Neuronal stem cell (in vitro differentiated cells): Measurements from ENCODE around the gene PIK3C2G.
A peak's percentile ranks its signal among the peaks of the same experiment; 100 is the strongest.

Source experiments
- DNase-seq: peaks from one replicate; pipeline ENCODE4 v3.0.0-alpha.2; 2013; ENCODE audit warnings: low spot score
- H2AFZ ChIP-seq: one replicate; pipeline ENCODE4 v1.6.1; 2013; ENCODE audit warnings: mild to moderate bottlenecking, low read length, inconsistent platforms
- H2AK5ac ChIP-seq: 2 replicates; pipeline ENCODE4 v1.6.1; 2013; ENCODE audit warnings: low read depth, mild to moderate bottlenecking, inconsistent platforms, low read length, moderate library complexity, mixed read lengths
- H2BK120ac ChIP-seq: 2 replicates; pipeline ENCODE4 v1.6.1; 2013; ENCODE audit warnings: low read depth, mild to moderate bottlenecking, inconsistent platforms, low read length, moderate library complexity, mixed read lengths
- H2BK12ac ChIP-seq: one replicate; pipeline ENCODE4 v1.6.1; 2013; ENCODE audit warnings: low read length, inconsistent platforms
- H2BK15ac ChIP-seq: 2 replicates; pipeline ENCODE4 v1.6.1; 2013; ENCODE audit warnings: mild to moderate bottlenecking, low read length, inconsistent platforms, mixed read lengths
- H2BK5ac ChIP-seq: one replicate; pipeline ENCODE4 v1.6.1; 2013; ENCODE audit warnings: inconsistent platforms, mild to moderate bottlenecking, low read length, moderate library complexity
- H3K14ac ChIP-seq: one replicate; pipeline ENCODE4 v1.6.1; 2013; ENCODE audit warnings: low read length, inconsistent platforms
- H3K18ac ChIP-seq: 2 replicates; pipeline ENCODE4 v1.6.1; 2013; ENCODE audit warnings: low read length, inconsistent platforms
- H3K23ac ChIP-seq: 2 replicates; pipeline ENCODE4 v1.6.1; 2013; ENCODE audit warnings: low read depth, mild to moderate bottlenecking, mixed read lengths, low read length, inconsistent platforms; ENCODE audit not compliant: poor library complexity
- H3K27ac ChIP-seq: replicated peaks from 3 replicates; pipeline ENCODE4 v1.5.1; 2013; ENCODE audit warnings: low read length, inconsistent platforms
- H3K27me3 ChIP-seq, 3 experiments: 2 replicates each; pipeline ENCODE4 v1.6.1; 2013; ENCODE audit warnings: low read length in 3 of 3, mild to moderate bottlenecking in 2 of 3, inconsistent platforms in 1 of 3, low read depth in 1 of 3, mixed read lengths in 1 of 3, moderate library complexity in 1 of 3; ENCODE audit not compliant: control insufficient read depth in 3 of 3, insufficient read depth in 3 of 3
- H3K36me3 ChIP-seq, 2 donors: replicated peaks in 1 of 2; 2 replicates each; pipeline ENCODE4 v1.6.1; 2013; ENCODE audit warnings: low read length in 2 of 2; ENCODE audit not compliant: control insufficient read depth in 2 of 2, insufficient read depth in 2 of 2
- H3K4ac ChIP-seq: 2 replicates; pipeline ENCODE4 v1.6.1; 2013; ENCODE audit warnings: inconsistent platforms, mild to moderate bottlenecking, low read length, moderate library complexity
- H3K4me1 ChIP-seq, 2 donors: 1 replicate in 1 of 2; 2 replicates in 1 of 2; pipeline ENCODE4 v1.6.1; 2013; ENCODE audit warnings: low read length in 2 of 2, low read depth in 1 of 2; ENCODE audit not compliant: control insufficient read depth in 2 of 2, insufficient read depth in 1 of 2
- H3K4me2 ChIP-seq: one replicate; pipeline ENCODE4 v1.6.1; 2013; ENCODE audit warnings: mild to moderate bottlenecking, low read length, inconsistent platforms; ENCODE audit not compliant: insufficient read depth, poor library complexity, severe bottlenecking
- H3K4me3 ChIP-seq, 2 donors: 2 replicates each; pipeline ENCODE4 v1.5.1; 2013; ENCODE audit warnings: low read length in 2 of 2, mild to moderate bottlenecking in 2 of 2, inconsistent platforms in 1 of 2, moderate library complexity in 1 of 2
- H3K79me1 ChIP-seq: one replicate; pipeline ENCODE4 v1.6.1; 2013; ENCODE audit warnings: low read depth, mild to moderate bottlenecking, inconsistent platforms, low read length, moderate library complexity
- H3K9ac ChIP-seq: one replicate; pipeline ENCODE4 v1.6.1; 2013; ENCODE audit warnings: mild to moderate bottlenecking, low read depth, low read length, inconsistent platforms; ENCODE audit not compliant: poor library complexity
- H3K9me3 ChIP-seq, 2 donors: replicated peaks in 1 of 2; 2 replicates each; pipeline versions ENCODE3 to v1.6.1; 2013; ENCODE audit warnings: low read length in 2 of 2, mild to moderate bottlenecking in 2 of 2, inconsistent platforms in 1 of 2, low read depth in 1 of 2, mixed read lengths in 1 of 2, moderate library complexity in 1 of 2; ENCODE audit not compliant: control insufficient read depth in 2 of 2, insufficient read depth in 1 of 2
- H4K8ac ChIP-seq: one replicate; pipeline ENCODE4 v1.6.1; 2013; ENCODE audit warnings: low read depth, mild to moderate bottlenecking, inconsistent platforms, low read length, moderate library complexity
- H4K91ac ChIP-seq: one replicate; pipeline ENCODE4 v1.6.1; 2013; ENCODE audit warnings: low read length, low read depth, mild to moderate bottlenecking, inconsistent platforms; ENCODE audit not compliant: poor library complexity
- WGBS, 2 donors: extraction: QIAGEN DNeasy Blood & Tissue Kit; methylation state at CpG; one replicate each; pipeline ENCODE4 v1.1.7; 2013; ENCODE audit warnings: missing lambda C conversion rate in 2 of 2, mixed read lengths in 1 of 2; ENCODE audit not compliant: insufficient read length in 2 of 2, insufficient replicate concordance in 1 of 2; ENCODE audit errors: extremely low coverage in 2 of 2; 5-methylcytosine and 5-hydroxymethylcytosine counted together

PIK3C2G gene

DNA sequence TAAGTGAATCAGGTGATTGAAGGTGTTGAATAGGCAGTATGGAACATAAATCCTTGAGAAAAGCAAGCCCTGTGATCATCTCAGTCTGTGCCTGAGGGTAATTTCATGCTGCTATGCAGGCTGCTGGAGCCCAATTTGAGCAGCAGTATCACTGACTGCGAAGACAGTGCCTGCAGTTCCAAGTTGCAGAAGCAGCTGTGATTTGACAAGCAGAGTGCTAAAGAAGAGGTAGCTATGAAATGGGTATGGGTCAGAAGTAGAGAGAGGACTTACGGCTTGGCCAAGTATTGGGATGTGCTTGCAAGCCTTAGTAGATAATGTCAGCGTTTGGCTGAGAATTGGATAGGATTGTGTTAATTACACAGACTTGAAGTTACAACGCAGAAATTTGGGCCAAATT, 22.5 kb downstream of the PIK3C2G start:
- no peak overlapping the region for H2BK12ac ChIP-seq
- no peaks in the 10 kb centered on the region for H3K36me3 ChIP-seq
- no peak overlapping the region for H3K4ac ChIP-seq
- peak overlapping the region; percentile 36 for H2AFZ ChIP-seq
- H3K79me1 ChIP-seq, result no peaks in the 10 kb centered on the region
- no peaks in the 10 kb centered on the region for H3K4me1 ChIP-seq
- H3K27ac ChIP-seq, result no peak overlapping the region
- H3K18ac ChIP-seq, result no peak overlapping the region
- no peak overlapping the region for H3K4me2 ChIP-seq
- DNase-seq, result no peak
- no peak overlapping the region for H2BK15ac ChIP-seq
- no peak overlapping the region for H4K8ac ChIP-seq
- H3K9me3 ChIP-seq, result no peaks in the 10 kb centered on the region
- H3K23ac ChIP-seq, result no peak overlapping the region
- no peak overlapping the region for H2BK120ac ChIP-seq
- no peak overlapping the region for H2AK5ac ChIP-seq
- H4K91ac ChIP-seq, result no peak overlapping the region
- no peak overlapping the region for H3K14ac ChIP-seq
- WGBS, 2 donors, result no CpG with 5 or more reads among the region's 4 CpGs
- no peak overlapping the region for H2BK5ac ChIP-seq
- no peaks in the 10 kb centered on the region for H3K27me3 ChIP-seq
- no peak overlapping the region for H3K9ac ChIP-seq
- H3K4me3 ChIP-seq, result no peak overlapping the region

DNA sequence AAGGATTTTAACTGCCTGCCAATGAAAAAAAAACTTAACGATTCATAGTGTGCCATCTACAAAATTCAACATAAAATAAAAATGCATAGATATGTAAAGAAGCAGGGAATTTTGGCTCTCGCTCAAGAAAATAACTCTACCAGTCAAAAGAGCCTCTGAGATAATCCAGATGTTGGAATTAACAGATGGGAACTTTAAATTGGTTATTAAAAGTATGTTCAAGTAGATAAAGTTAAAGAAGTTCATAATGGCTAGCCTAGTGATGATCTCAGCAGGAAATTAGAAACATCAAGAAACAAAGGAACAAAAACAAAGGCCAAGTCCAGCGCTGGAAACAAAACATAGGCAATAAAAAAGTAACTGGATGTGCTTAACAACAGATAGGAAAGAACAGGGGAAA, 23.1 kb downstream of the PIK3C2G start:
- Histone ChIP-seq H3K9me3 (no peaks in the 10 kb centered on the region), H2BK12ac (no peak overlapping the region), H3K23ac (no peak overlapping the region), H3K27ac (no peak overlapping the region), H3K27me3 (no peaks in the 10 kb centered on the region), H3K4me3 (no peak overlapping the region), H3K36me3 (no peaks in the 10 kb centered on the region), H3K4me1 (no peaks in the 10 kb centered on the region), H3K9ac (no peak overlapping the region), H3K4me2 (no peak overlapping the region), H2BK15ac (no peak overlapping the region), H3K14ac (no peak overlapping the region), H3K79me1 (no peaks in the 10 kb centered on the region), H3K4ac (no peak overlapping the region), H3K18ac (no peak overlapping the region), H4K8ac (no peak overlapping the region), H2BK5ac (no peak overlapping the region), H2AK5ac (no peak overlapping the region), H2AFZ (peak overlapping the region; percentile 36), H4K91ac (no peak overlapping the region), H2BK120ac (no peak overlapping the region)
- WGBS, 2 donors, result no CpG with 5 or more reads among the region's 3 CpGs
- DNase-seq, result no peak

DNA sequence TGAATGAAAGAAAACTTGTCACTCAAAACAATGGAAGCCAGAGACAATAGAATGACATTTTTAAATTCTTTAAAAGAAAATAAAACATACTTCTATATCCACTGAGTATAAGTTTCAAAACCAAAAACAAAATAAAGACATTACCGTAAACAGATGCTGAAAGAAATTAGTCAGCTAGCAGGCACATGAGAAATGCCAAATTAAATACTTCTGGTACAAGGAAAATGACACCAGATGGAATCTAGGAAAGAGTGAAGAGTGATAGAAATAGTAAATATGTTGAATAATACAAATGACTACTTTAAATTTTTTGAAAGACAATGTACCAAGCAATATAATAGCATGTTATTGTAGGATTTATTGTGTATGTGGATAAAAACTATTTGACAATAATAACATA, 23.8 kb downstream of the PIK3C2G start:
- Histone ChIP-seq H3K23ac (no peak overlapping the region), H2BK12ac (no peak overlapping the region), H3K4me3 (no peak overlapping the region), H3K9ac (no peak overlapping the region), H3K36me3 (no peaks in the 10 kb centered on the region), H3K27ac (no peak overlapping the region), H4K8ac (no peak overlapping the region), H3K14ac (no peak overlapping the region), H3K9me3 (no peaks in the 10 kb centered on the region), H2AK5ac (no peak overlapping the region), H2BK120ac (no peak overlapping the region), H3K4me1 (no peaks in the 10 kb centered on the region), H2AFZ (no peak overlapping the region), H3K27me3 (no peaks in the 10 kb centered on the region), H3K18ac (no peak overlapping the region), H3K4me2 (no peak overlapping the region), H2BK5ac (no peak overlapping the region), H4K91ac (no peak overlapping the region), H3K4ac (no peak overlapping the region), H2BK15ac (no peak overlapping the region), H3K79me1 (no peaks in the 10 kb centered on the region)
- no CpG with 5 or more reads among the region's 1 CpG for WGBS, 2 donors
- DNase-seq, result no peak

DNA sequence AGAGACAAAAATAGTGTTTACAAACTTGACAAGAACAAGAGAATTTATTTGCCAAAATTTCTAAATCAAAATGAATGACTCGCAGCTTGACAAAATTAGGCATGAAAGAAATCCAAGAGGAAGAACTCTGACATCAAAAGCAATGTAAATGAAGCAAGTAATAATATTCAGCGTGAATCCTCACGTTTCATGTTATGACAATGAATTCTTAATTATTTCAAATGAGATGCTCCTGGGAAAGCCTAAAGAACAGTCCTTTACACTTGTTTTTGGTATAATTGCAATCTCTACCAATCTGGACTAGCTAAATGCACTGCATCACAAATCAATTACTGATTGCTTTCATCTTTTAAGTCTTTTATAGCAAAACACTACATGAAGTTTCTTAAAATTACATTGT, 29.1 kb downstream of the PIK3C2G start:
- Histone ChIP-seq H3K79me1 (no peaks in the 10 kb centered on the region), H3K14ac (no peak overlapping the region), H3K36me3 (no peaks in the 10 kb centered on the region), H4K91ac (no peak overlapping the region), H4K8ac (no peak overlapping the region), H2BK15ac (no peak overlapping the region), H3K18ac (no peak overlapping the region), H2BK120ac (no peak overlapping the region), H3K4me2 (no peak overlapping the region), H3K4me1 (no peaks in the 10 kb centered on the region), H2BK5ac (no peak overlapping the region), H2AFZ (no peak overlapping the region), H2AK5ac (no peak overlapping the region), H3K23ac (no peak overlapping the region), H3K4ac (no peak overlapping the region), H3K9ac (no peak overlapping the region), H3K27me3 (no peaks in the 10 kb centered on the region), H3K4me3 (no peak overlapping the region), H2BK12ac (no peak overlapping the region), H3K27ac (no peak overlapping the region), H3K9me3 (no peaks in the 10 kb centered on the region)
- no peak for DNase-seq
- WGBS, 2 donors, result no CpG with 5 or more reads among the region's 3 CpGs
